Stimulated activated CD8-positive, alpha-beta memory T cell treated with anti-CD3 and anti-CD28 coated beads, Interleukin-12 subunit alpha, Interleukin-12 subunit beta, amount 100 ng/mL, for 24 hours (primary cell): Measurements from ENCODE around the gene OR6P1.

Experiments used
- DNase-seq: peaks from one replicate; pipeline ENCODE4 v3.0.0-alpha.2; 2020; ENCODE audit errors: extremely low read depth

OR6P1 gene

GRCh38 chr1:158516966-158517365, 53.4 kb downstream of the OR6P1 start:
- no peak for DNase-seq
